ENCODE results near the gene PTGS1.

The PTGS1 gene

DNA sequence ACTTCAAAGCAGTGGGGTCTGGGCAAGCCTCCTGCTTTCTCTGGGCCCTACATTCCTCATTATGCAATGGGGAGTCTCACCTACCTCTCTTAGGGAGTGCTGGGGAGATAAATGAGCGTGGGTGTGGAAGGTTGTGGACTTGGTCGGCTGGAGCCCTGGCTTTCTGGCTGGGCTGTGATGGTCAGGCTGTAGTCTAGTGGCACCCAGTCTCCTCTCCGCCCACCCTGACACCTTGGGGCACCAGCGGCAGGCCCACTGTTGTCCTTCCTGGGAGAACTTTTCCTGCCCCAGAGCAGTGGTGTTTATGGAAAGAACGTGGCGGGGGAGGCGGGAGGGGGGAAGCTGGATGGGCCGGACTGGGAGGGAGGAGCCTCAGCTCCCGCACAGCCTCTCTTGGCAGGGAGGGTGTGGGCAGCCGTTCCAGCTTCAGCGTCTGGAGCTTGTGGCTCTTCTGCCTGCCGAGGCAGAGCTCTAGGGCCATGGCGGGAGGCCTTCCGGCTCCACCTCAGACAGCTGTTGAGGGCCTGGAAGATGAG lies 4.1 kb downstream of the PTGS1 start:
- peak; percentile 63 for DNase-seq (ENCODE audit: low spot score)

DNA sequence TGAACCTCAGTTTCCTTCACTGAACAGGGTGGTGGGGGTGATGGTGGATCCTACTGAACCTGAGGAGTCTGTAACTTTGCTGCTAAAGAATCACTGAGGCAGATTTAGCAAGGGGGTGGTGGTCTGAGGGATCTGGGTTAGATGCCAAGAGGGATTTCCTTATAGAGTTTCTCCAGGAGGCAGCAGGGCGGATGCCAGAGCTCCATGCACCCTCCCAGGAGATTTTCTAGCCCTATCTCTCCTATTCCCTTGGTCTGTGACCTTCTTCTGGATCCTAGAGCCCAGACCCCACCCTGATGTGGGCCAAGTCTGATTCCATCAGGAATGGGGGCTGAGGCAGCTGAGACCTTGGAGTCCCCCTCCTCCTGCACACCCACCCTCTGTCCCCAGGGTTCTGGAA lies 6.0 kb downstream of the PTGS1 start:
- DNase-seq (ENCODE audit: low spot score) = no peak

DNA sequence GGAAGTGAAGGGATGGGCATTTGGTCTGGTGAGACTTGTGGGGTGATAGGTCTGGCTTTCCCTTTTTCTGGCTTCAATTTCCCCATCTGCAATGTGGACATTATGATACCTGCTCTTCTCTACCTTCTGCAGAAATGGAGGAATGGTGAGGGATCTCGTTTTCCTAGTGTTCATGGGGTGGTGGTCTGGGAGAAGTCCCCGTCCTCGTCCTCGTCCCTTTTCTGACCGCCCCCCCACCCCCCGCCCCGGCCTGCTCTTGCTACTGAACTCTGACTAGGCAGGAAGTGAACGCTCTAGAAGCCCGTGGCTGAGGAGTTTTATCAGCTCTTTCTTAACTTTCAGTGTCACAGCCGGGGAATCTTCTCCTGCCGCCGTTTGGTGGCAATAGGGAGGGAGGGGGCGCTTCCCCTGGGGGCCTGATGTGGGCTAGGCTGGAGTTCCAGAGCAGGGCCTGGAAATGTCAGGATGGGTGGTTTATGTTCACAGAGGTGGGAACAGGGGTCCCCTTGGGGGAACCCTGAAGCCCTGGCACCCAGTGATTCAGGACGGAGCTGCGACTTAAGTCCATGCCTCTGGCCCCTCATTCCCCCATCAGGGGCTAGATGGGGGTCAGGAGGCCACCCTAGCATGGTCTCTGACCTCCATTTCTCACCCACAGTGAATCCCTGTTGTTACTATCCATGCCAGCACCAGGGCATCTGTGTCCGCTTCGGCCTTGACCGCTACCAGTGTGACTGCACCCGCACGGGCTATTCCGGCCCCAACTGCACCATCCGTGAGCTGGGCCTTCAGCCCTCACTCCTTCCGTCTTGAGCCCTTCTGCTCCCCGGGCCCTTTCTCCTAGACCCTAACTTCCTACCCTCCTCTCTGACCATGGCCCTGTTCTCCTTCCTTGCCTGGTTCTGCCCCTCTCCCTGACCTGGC lies 6.7 kb downstream of the PTGS1 start:
- no peak for DNase-seq (ENCODE audit: low spot score)

DNA sequence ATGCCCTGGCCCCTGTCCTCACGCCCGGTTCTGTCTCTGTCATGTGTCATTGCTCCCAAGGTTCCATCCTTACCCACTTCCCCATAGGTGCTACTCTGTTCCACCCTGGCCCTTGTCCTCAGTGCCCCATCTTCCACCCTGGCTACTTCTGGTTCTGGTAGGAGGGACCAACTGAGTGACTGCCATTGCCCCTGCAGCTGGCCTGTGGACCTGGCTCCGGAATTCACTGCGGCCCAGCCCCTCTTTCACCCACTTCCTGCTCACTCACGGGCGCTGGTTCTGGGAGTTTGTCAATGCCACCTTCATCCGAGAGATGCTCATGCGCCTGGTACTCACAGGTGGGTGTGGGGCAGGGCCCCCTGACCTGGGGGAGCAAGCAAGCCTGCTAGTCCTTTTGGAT lies 7.4 kb downstream of the PTGS1 start:
- DNase-seq (ENCODE audit: low spot score) = no peak

DNA sequence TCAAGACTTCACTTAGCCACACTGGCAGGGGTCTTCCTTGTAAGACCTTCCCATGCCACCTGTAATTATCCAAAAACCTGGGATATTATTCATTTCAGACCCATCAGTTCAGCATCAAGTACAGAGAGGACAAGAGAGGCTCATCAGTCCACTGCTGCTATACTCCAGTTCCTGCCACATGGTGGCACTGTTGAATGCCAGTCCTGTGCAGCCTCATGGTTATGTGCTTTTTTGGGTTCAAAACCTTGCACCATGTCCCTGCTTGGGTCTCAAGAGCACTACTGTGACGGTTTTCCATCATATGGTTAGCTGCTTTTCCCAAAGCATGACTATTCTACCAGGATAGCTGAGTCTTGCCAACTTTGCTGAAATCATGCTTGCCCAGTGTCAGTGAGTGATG lies 8.5 kb downstream of the PTGS1 start:
- DNase-seq (ENCODE audit: low spot score) = no peak

DNA sequence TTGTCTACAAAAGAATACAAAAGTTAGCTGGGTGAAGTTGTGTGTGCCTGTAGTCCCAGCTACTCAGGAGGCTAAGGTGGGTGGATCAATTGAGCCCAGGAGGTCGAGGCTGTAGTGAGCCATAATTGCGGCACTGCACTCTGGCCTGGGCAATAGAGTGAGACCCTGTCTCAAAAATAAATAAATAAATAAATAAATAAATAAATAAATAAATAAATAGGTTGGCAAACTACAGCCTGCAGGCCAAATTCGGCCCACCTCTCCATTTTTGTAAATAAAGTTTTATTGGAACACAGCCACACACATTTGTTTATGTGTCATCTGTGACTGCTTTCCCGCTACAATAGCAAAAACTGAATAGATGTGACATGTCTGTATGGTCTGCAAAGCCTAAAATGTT lies 9.5 kb downstream of the PTGS1 start:
- DNase-seq (ENCODE audit: low spot score) = no peak

DNA sequence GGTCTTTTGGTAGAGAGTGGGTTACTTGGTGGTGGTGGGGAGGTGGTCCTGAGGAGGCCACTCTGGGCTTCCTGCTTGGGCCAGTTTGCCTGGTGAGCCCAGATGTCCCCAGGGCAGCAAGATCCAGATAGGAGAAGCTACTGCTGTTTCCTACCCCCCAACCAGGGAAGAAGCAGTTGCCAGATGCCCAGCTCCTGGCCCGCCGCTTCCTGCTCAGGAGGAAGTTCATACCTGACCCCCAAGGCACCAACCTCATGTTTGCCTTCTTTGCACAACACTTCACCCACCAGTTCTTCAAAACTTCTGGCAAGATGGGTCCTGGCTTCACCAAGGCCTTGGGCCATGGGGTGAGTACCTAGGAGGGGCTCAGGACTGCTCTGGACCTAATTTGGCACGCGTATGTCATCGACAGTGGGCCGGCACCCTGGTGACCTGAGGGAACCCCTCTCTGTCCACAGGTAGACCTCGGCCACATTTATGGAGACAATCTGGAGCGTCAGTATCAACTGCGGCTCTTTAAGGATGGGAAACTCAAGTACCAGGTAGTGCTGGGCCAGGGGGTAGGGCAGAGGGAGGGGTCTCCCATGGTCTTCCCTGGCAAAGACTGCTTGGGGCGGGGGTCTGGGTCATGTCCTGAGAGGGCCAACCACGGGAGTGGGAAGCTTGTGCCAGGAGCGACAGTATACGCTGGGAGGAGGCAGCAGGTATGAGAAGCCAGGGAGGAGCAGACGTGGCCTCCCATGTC lies 10.6 kb downstream of the PTGS1 start:
- no peak for DNase-seq (ENCODE audit: low spot score)

DNA sequence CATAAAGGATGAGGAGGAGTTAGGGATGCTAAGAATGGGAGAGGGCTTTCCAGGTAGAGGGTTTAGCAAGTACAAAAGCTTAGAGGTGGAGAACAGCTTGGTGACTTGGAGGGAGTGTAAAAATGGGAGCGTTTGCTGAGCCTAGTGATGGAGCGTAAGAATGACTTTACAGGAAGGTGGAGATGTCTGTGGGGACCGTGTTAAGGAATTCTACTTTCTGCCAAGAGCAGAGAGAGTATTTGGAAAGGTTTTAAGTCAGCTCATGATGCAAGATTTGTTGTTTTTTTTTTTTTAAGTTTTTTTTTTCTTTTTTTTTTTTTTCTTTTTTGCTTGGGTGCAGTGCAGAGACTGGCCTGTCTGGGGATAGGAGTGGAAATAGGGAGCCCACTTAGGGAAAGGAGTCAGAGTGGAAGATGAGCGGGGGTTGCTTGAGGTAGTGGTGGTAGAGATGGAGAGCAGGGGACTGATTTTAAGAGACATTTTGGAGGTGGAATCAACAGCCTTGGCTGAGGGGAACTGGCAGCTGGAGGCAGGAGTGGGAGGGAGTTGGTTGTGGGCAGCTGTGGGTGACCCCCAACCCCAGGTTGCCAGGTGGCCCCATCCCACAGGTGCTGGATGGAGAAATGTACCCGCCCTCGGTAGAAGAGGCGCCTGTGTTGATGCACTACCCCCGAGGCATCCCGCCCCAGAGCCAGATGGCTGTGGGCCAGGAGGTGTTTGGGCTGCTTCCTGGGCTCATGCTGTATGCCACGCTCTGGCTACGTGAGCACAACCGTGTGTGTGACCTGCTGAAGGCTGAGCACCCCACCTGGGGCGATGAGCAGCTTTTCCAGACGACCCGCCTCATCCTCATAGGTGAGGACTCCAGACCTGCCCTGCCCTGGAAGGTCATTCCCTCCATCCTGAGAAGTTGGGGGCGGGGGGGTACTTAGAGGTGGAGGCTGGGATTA lies 12.4 kb downstream of the PTGS1 start:
- DNase-seq (ENCODE audit: low spot score) = no peak

DNA sequence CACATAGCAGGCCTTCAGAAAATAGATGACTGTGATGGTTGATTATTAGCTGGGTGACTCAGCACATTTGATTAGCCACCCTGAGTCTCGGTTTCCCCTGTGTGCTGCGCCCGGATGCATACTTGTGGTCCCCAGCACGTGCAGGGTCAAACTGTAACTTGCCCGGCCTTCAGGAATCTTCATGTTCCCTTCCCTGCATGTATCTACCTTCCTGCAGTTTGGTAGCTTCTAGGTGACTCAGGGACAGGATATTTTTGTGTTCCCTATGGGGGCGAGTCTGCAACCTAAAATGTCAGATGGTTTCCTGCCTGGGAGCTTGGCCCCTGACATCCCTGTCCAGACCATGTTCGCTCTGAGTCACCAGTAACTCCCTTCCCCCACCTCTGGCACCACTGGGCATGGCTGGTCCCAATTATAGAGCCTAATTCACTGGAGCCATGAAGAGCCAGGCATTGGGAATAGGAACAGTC lies 13.2 kb downstream of the PTGS1 start:
- no peak for DNase-seq (ENCODE audit: low spot score)

DNA sequence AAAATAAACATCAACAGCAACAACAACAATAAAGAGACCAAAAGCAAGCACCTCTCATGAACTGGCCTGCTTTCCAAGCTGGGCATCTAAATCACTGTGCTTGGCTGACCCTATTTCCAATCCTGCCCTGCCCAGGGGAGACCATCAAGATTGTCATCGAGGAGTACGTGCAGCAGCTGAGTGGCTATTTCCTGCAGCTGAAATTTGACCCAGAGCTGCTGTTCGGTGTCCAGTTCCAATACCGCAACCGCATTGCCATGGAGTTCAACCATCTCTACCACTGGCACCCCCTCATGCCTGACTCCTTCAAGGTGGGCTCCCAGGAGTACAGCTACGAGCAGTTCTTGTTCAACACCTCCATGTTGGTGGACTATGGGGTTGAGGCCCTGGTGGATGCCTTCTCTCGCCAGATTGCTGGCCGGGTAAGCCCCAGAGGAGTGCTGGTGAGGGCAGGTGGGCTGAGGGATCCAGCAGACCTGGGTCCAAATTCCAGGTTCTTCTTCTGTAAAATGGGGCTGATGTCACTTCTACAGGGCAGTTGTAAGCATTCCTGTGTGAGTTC lies 15.6 kb downstream of the PTGS1 start:
- no peak for DNase-seq (ENCODE audit: low spot score)

DNA sequence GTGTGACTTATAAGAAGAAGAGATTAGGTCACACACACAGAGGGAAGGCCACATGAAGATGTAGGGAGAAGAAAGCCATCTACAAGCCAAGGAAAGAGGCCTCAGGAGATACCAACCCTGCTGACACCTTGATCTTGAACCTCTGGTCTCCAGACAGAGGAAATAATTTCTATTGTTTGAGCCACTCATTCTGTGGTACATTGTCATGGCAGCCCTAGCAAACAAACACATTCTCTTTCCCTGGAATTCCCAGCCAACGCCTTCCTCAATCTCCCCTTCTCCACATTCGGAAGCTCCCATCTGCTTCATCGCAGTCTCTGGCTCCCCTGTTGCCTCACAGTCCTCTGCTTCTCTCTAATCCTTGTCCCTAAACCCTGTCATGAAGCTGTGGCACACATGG lies 16.7 kb downstream of the PTGS1 start:
- DNase-seq (ENCODE audit: low spot score) = no peak

DNA sequence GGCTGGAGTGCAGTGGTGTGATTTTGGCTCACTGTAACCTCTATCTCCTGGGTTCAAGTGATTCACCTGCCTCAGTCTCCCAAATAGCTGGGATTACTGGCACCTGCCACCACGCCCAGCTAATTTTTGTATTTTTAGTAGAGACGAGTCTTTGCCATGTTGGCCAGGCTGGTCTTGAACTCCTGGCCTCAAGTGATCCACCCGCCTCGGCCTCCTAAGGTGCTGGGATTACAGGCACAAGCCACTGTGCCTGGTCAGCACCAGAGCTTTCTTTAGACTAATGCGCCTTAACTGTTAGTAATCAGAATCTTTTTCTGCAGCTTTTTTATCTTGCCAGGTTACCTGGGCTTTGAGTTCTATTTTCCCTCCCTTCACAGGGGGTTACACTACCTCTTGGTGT lies 18.4 kb downstream of the PTGS1 start:
- no peak for DNase-seq (ENCODE audit: low spot score)

DNA sequence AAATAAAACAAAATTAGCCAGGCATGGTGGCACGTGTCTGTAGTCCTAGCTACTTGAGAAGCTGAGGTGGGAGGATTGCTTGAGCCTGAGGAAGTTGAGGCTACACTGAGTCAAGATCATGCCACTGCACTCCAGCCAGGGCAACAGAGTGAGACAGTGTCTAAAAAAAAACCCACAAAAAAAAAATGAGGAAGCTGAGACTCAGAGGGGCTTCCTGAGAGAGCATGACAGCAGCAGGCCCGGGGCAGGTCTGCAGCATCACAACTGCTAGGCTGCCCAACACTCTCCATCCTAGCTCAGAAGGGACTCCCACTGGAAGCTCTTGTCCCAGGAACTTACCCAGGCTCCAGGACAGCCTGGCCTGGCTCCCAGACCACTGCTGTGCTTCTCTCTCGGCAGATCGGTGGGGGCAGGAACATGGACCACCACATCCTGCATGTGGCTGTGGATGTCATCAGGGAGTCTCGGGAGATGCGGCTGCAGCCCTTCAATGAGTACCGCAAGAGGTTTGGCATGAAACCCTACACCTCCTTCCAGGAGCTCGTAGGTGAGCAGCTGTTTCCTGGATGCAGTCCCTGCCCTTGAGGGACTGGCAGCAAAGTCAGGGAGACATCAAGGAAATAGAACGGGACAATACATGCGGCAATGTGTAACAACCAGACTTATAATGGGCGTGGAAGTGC lies 19.1 kb downstream of the PTGS1 start:
- DNase-seq (ENCODE audit: low spot score) = no peak

DNA sequence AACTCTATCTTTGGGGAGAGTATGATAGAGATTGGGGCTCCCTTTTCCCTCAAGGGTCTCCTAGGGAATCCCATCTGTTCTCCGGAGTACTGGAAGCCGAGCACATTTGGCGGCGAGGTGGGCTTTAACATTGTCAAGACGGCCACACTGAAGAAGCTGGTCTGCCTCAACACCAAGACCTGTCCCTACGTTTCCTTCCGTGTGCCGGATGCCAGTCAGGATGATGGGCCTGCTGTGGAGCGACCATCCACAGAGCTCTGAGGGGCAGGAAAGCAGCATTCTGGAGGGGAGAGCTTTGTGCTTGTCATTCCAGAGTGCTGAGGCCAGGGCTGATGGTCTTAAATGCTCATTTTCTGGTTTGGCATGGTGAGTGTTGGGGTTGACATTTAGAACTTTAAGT lies 21.5 kb downstream of the PTGS1 start:
- no peak for DNase-seq (ENCODE audit: low spot score)

DNA sequence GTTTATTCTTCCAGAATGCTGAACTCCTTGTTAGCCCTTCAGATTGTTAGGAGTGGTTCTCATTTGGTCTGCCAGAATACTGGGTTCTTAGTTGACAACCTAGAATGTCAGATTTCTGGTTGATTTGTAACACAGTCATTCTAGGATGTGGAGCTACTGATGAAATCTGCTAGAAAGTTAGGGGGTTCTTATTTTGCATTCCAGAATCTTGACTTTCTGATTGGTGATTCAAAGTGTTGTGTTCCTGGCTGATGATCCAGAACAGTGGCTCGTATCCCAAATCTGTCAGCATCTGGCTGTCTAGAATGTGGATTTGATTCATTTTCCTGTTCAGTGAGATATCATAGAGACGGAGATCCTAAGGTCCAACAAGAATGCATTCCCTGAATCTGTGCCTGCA lies 21.9 kb downstream of the PTGS1 start:
- no peak for DNase-seq (ENCODE audit: low spot score)

DNA sequence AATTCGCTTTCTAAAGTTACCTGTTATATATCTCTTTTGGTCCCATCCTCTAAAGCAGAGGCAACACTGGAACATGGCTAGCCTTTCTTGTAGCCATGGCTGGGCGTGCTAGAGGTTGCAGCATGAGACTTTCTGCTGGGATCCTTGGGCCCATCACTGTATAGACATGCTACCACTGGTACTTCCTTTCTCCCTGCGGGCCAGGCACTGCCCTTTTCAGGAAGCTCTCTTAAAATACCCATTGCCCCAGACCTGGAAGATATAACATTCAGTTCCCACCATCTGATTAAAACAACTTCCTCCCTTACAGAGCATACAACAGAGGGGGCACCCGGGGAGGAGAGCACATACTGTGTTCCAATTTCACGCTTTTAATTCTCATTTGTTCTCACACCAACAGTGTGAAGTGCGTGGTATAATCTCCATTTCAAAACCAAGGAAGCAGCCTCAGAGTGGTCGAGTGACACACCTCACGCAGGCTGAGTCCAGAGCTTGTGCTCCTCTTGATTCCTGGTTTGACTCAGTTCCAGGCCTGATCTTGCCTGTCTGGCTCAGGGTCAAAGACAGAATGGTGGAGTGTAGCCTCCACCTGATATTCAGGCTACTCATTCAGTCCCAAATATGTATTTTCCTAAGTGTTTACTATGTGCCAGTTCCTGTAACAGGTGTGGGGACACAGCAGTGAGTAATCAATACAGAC lies 22.6 kb downstream of the PTGS1 start:
- no peak for DNase-seq (ENCODE audit: low spot score)

DNA sequence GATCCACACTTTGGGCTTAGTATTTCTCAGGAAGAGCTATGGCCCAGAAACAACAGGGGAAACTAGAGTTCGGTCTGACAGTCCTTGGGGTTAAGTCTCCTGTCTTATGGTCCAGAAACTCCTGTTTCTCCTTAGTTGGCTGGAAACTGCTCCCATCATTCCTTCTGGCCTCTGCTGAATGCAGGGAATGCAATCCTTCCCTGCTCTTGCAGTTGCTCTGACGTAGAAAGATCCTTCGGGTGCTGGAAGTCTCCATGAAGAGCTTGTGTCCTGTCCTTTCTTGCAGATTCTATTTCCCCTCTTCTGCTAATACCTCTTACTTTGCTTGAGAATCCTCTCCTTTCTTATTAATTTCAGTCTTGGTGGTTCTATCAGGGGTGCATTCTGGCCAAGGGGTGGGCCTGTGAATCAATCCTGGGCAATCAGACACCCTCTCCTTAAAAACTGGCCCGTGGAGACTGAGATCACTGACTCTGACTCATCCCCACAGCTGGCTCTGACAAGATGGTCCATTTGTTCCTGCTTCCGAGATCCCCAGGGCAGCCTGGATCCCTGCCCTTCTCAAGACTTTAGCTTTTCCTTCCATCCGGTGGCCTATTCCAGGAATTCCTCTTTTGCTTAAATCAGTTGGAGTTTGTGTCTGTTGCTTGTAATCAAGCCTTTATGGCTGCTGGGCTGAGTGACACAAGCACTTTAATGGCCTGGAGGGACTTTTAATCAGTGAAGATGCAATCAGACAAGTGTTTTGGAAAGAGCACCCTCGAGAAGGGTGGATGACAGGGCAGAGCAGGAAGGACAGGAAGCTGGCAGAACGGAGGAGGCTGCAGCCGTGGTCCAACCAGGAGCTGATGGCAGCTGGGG lies 23.7 kb downstream of the PTGS1 start:
- no peak for DNase-seq (ENCODE audit: low spot score)

DNA sequence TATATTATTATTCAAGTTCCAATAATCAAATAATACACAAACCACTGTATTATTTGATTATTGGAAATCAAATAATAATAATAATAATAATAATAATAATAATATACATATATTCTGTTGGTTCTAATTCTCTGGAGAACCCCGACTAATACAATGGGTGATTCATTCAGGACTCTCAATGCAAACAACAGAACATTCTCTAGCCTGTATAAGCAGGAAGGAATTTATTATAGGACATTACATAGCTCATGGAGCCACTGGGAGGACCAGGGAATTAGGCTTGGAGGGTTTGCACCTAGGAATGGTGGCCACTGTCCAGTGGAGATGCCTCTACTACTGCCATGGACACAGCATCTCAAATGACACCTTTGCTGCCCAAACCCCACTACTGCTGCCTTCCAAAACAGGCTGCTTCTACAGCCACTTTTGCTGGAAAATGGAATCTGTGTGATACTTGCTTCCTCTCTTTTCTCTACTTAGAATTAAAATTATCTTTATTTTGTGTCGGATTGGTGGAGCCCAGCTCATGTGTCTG lies 25.9 kb downstream of the PTGS1 start:
- no peak for DNase-seq (ENCODE audit: low spot score)

DNA sequence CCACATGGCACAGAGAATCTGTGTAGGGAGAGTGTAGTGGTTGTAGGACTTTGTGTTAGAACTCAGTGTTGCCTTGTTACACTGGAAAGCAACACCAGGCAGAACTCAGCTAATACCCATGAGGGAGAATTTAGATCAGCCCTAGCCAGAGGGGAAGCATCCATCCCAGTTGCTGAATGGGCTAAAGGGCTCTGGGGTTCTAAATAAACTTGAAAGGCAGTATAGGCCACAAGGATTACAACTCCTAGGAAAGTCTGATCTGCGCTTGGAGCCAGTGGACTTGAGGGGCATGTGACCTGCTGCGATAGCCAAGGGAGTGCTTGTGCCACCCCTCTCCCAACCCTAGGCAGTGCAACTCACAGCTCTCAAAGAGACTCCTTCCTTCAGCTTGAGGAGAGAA lies 26.9 kb downstream of the PTGS1 start:
- no peak for DNase-seq (ENCODE audit: low spot score)

Data from ecto neural progenitor cell (in vitro differentiated cells).